Activated CD8-positive, alpha-beta memory T cell treated with anti-CD3 and anti-CD28 coated beads, Interleukin-2, amount 50 U/mL, for 24 hours (primary cell): ENCODE measurements around the gene BMP8A.
"Not testable (repeated sequence)": the region's sequence is repeated elsewhere in the genome, so short reads cannot be mapped to it uniquely, and the experiment has no call there.

Experiments
- DNase-seq: peaks from one replicate; pipeline ENCODE4 v3.0.0-alpha.2; 2020; ENCODE audit errors: extremely low read depth

BMP8A gene

GRCh38 chr1:39507230-39507928 is 15.9 kb downstream of the BMP8A start:
- DNase-seq: no peak

GRCh38 chr1:39508266-39508665 is 16.8 kb downstream of the BMP8A start:
- no peak for DNase-seq

- DNase-seq: no peak
Observed at GRCh38 chr1:39508857-39509305, 17.4 kb downstream of the BMP8A start.

GRCh38 chr1:39509360-39510009 is 18.0 kb downstream of the BMP8A start:
- DNase-seq: no peak

GRCh38 chr1:39510570-39511186 is 19.2 kb downstream of the BMP8A start:
- DNase-seq: not testable (repeated sequence)

- DNase-seq: not testable (repeated sequence)
Observed at GRCh38 chr1:39511477-39511876, 20.0 kb downstream of the BMP8A start.

- DNase-seq: not testable (repeated sequence)
Observed at GRCh38 chr1:39512234-39512847, 20.9 kb downstream of the BMP8A start.

- DNase-seq: not testable (repeated sequence)
Observed at GRCh38 chr1:39514710-39515124, 23.3 kb downstream of the BMP8A start.

- DNase-seq: not testable (repeated sequence)
Observed at GRCh38 chr1:39515131-39516086, 24.0 kb downstream of the BMP8A start.

GRCh38 chr1:39516841-39517240 is 25.4 kb downstream of the BMP8A start:
- not testable (repeated sequence) for DNase-seq

- not testable (repeated sequence) for DNase-seq
Observed at GRCh38 chr1:39517936-39518335, 26.5 kb downstream of the BMP8A start.

- not testable (repeated sequence) for DNase-seq
Observed at GRCh38 chr1:39519376-39519775, 27.9 kb downstream of the BMP8A start.

- DNase-seq: not testable (repeated sequence)
Observed at GRCh38 chr1:39522221-39522620, 30.8 kb downstream of the BMP8A start.

GRCh38 chr1:39522661-39523567 is 31.5 kb downstream of the BMP8A start:
- no peak for DNase-seq

- DNase-seq: no peak
Observed at GRCh38 chr1:39524171-39524570, 32.7 kb downstream of the BMP8A start.

- no peak for DNase-seq
Observed at GRCh38 chr1:39524591-39525365, 33.3 kb downstream of the BMP8A start.

- DNase-seq: peak; percentile 8
Observed at GRCh38 chr1:39525366-39526165, 34.1 kb downstream of the BMP8A start.

- DNase-seq: no peak
Observed at GRCh38 chr1:39526466-39527189, 35.2 kb downstream of the BMP8A start.
